HCT116 (cell line): Measurements from ENCODE around the gene VPS9D1. TPM values are rescaled to one million over a fixed set of nuclear protein-coding genes. Genes with fewer than 3 reads are reported as not detected.

Experiments
- ATAC-seq: fragments of 200-7000 bp; cut with Tn5 transposase; 2 replicates; pipeline ENCODE4 v1.9.1; 2020; ENCODE audit warnings: mild to moderate bottlenecking, moderate library complexity
- BruUV-seq: library from RNA; stranded (reverse); fragments of 400-500 nt; replicated peaks from 2 replicates; lab custom pipeline; 2021; lab: Mats Ljungman, UMichigan
- CTCF ChIA-PET: fragments of 300-600 bp; sonication (Branson Sonifier 250); formaldehyde crosslinking; loops from one replicate; lab custom pipeline; 2021; ENCODE audit warnings: antibody characterized with exemption; lab: Charles Lee
- POLR2A ChIA-PET: fragments of 300-600, 350-600 bp; sonication (Branson Sonifier 250); formaldehyde crosslinking; loops from one replicate; lab custom pipeline; 2021; ENCODE audit warnings: antibody characterized with exemption; lab: Charles Lee
- RAD21 ChIA-PET, 2 experiments: fragments of 300-600 bp; sonication (Branson Sonifier 250); formaldehyde crosslinking; loops; one replicate each; lab custom pipeline; 2023; ENCODE audit warnings: low total read pairs in 2 of 2; ENCODE audit not compliant: uncharacterized antibody in 2 of 2, unreplicated experiment in 2 of 2, low non-redundant PET in 1 of 2; lab: Charles Lee
- DNase-seq: peaks from one replicate; pipeline ENCODE4 v3.0.0-alpha.2; 2010; ENCODE audit warnings: low read depth, low spot score
- H2AFZ ChIP-seq: fragments of 200-600 bp; shearing (Covaris generic), sonication (generic); 2 replicates; pipeline ENCODE4 v1.6.1; 2017; ENCODE audit warnings: low read depth, mixed run types, mixed read lengths, antibody characterized with exemption, low read length; ENCODE audit not compliant: poor library complexity, severe bottlenecking
- H3K27ac ChIP-seq: 2 replicates; pipeline ENCODE4 v1.5.1; 2012; ENCODE audit warnings: low read depth, low read length
- H3K27me3 ChIP-seq: fragments of 200-600 bp; sonication (generic); 2 replicates; pipeline ENCODE4 v1.6.1; 2016; ENCODE audit warnings: mixed run types, low read length, mixed read lengths; ENCODE audit not compliant: insufficient read depth
- H3K36me3 ChIP-seq, 2 experiments: fragments of 200-500 bp in 1 of 2; fragments of 200-600 bp in 1 of 2; sonication (Bioruptor generic) in 1 of 2; sonication (generic) in 1 of 2; 2 replicates each; pipeline versions ENCODE4 v1.5.1 to v1.6.1; 2014 to 2016; ENCODE audit warnings: low read length in 2 of 2, inconsistent platforms in 1 of 2, mixed read lengths in 1 of 2, mixed run types in 1 of 2; ENCODE audit not compliant: insufficient read depth in 2 of 2, control insufficient read depth in 1 of 2
- H3K4me1 ChIP-seq, 2 experiments: fragments of 200-600 bp in 1 of 2; sonication (generic) in 1 of 2; 2 replicates each; pipeline versions ENCODE4 v1.5.1 to v1.6.1; 2012 to 2017; ENCODE audit warnings: low read length in 2 of 2, inconsistent platforms in 1 of 2, mild to moderate bottlenecking in 1 of 2, mixed read lengths in 1 of 2, mixed run types in 1 of 2, moderate library complexity in 1 of 2; ENCODE audit not compliant: insufficient read depth in 2 of 2, control insufficient read depth in 1 of 2
- H3K4me2 ChIP-seq: fragments of 200-600 bp; sonication (generic); 2 replicates; pipeline ENCODE4 v1.6.1; 2017; ENCODE audit warnings: mixed run types, low read length, mixed read lengths
- H3K4me3 ChIP-seq, 2 experiments: fragments of 200-600 bp in 1 of 2; sonication (generic) in 1 of 2; replicated peaks in 1 of 2; 2 replicates each; pipeline ENCODE4 v1.5.1; 2011 to 2016; ENCODE audit warnings: low read length in 2 of 2, control low read depth in 1 of 2, low read depth in 1 of 2, mild to moderate bottlenecking in 1 of 2, mixed read lengths in 1 of 2, mixed run types in 1 of 2
- H3K79me2 ChIP-seq: fragments of 200-600 bp; sonication (generic); 2 replicates; pipeline ENCODE4 v1.6.1; 2017; ENCODE audit warnings: mild to moderate bottlenecking, mixed run types, low read length, moderate library complexity, mixed read lengths; ENCODE audit not compliant: insufficient read depth
- H3K9ac ChIP-seq: fragments of 200-600 bp; sonication (generic); 2 replicates; pipeline ENCODE4 v1.6.1; 2016; ENCODE audit warnings: low read length, mixed read lengths
- H3K9me2 ChIP-seq: fragments of 200-600 bp; sonication (generic), shearing (Covaris generic); 2 replicates; pipeline ENCODE4 v1.6.1; 2017; ENCODE audit warnings: mixed run types, mild to moderate bottlenecking, moderate library complexity; ENCODE audit not compliant: insufficient read depth
- H3K9me3 ChIP-seq, 2 experiments: fragments of 200-500 bp in 1 of 2; fragments of 200-600 bp in 1 of 2; sonication (Bioruptor generic) in 1 of 2; sonication (generic) in 1 of 2; 2 replicates each; pipeline ENCODE4 v1.6.1; 2014 to 2017; ENCODE audit warnings: low read length in 2 of 2, mixed read lengths in 2 of 2, inconsistent platforms in 1 of 2, low read depth in 1 of 2, mild to moderate bottlenecking in 1 of 2, mixed run types in 1 of 2, moderate library complexity in 1 of 2; ENCODE audit not compliant: control insufficient read depth in 1 of 2, insufficient read depth in 1 of 2
- H4K20me1 ChIP-seq: fragments of 200-600 bp; sonication (generic), shearing (Covaris generic); 2 replicates; pipeline ENCODE4 v1.6.1; 2017; ENCODE audit warnings: mixed run types, mild to moderate bottlenecking, moderate library complexity; ENCODE audit not compliant: insufficient read depth
- TCF7L2 ChIP-seq: IDR thresholded peaks from 2 replicates; pipeline ENCODE4 v1.7.0; 2011; ENCODE audit warnings: borderline replicate concordance, inconsistent platforms; ENCODE audit not compliant: insufficient read depth, insufficient read length; ENCODE audit errors: extremely low read depth
- YY1 ChIP-seq: IDR thresholded peaks from 2 replicates; pipeline ENCODE4 v1.6.1; 2011; ENCODE audit warnings: low read length, low read depth, moderate library complexity, mild to moderate bottlenecking; ENCODE audit not compliant: insufficient replicate concordance; ENCODE audit errors: extremely low read depth
- intact Hi-C: fragments of 100-400 bp; cut with micrococcal nuclease; formaldehyde crosslinking; loops from 2 replicates; pipeline ENCODE4 v1.10.0; 2022
- total RNA-seq: library from RNA; stranded (reverse); gene quantifications from one replicate; pipeline ENCODE4 v1.2.1, GENCODE V29; 2021; ENCODE audit not compliant: unreplicated experiment
- TF ChIP-seq, protein P1 (sequence below), 3 experiments: fragments of 200-600 bp in 1 of 3; sonication (generic) in 1 of 3; IDR thresholded peaks in 2 of 3; conservative IDR thresholded peaks in 1 of 3; 2 replicates each; pipeline ENCODE4 v1.5.1; 2012 to 2017; ENCODE audit warnings: low read depth in 2 of 3, low read length in 2 of 3, antibody characterized with exemption in 1 of 3, borderline replicate concordance in 1 of 3, control low read depth in 1 of 3, mild to moderate bottlenecking in 1 of 3, mixed read lengths in 1 of 3, mixed run types in 1 of 3, moderate library complexity in 1 of 3; ENCODE audit not compliant: insufficient read depth in 1 of 3
- TF ChIP-seq, protein P2 (sequence below): IDR thresholded peaks from 2 replicates; pipeline ENCODE4 v1.6.1; 2012; ENCODE audit warnings: low read depth

Gene VPS9D1
- total RNA-seq, 1 experiment from 2014 or later = 4.2 TPM

GRCh38 chr16:89729293-89729692 lies 8.6 kb upstream of the VPS9D1 start:
- no peaks in the 10 kb centered on the region for H3K9me3 ChIP-seq
- RAD21 ChIA-PET = no interaction called here
- CTCF ChIA-PET = no interaction called here
- intact Hi-C loops = no loop called here
- POLR2A ChIA-PET = no interaction called here
- BruUV-seq = no TSS peak
- TF ChIP-seq TCF7L2 (no peak), YY1 (no peak)
- TF ChIP-seq, protein P1, sequence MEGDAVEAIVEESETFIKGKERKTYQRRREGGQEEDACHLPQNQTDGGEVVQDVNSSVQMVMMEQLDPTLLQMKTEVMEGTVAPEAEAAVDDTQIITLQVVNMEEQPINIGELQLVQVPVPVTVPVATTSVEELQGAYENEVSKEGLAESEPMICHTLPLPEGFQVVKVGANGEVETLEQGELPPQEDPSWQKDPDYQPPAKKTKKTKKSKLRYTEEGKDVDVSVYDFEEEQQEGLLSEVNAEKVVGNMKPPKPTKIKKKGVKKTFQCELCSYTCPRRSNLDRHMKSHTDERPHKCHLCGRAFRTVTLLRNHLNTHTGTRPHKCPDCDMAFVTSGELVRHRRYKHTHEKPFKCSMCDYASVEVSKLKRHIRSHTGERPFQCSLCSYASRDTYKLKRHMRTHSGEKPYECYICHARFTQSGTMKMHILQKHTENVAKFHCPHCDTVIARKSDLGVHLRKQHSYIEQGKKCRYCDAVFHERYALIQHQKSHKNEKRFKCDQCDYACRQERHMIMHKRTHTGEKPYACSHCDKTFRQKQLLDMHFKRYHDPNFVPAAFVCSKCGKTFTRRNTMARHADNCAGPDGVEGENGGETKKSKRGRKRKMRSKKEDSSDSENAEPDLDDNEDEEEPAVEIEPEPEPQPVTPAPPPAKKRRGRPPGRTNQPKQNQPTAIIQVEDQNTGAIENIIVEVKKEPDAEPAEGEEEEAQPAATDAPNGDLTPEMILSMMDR (IDR thresholded peaks at IDR 0.05 in 2 of 3, conservative IDR thresholded peaks at IDR 0.05 in 1 of 3; ENCODE audit: borderline replicate concordance in 1 of 3, insufficient read depth in 1 of 3, low read depth in 2 of 3, low read length in 2 of 3) = no peak
- TF ChIP-seq, protein P2, sequence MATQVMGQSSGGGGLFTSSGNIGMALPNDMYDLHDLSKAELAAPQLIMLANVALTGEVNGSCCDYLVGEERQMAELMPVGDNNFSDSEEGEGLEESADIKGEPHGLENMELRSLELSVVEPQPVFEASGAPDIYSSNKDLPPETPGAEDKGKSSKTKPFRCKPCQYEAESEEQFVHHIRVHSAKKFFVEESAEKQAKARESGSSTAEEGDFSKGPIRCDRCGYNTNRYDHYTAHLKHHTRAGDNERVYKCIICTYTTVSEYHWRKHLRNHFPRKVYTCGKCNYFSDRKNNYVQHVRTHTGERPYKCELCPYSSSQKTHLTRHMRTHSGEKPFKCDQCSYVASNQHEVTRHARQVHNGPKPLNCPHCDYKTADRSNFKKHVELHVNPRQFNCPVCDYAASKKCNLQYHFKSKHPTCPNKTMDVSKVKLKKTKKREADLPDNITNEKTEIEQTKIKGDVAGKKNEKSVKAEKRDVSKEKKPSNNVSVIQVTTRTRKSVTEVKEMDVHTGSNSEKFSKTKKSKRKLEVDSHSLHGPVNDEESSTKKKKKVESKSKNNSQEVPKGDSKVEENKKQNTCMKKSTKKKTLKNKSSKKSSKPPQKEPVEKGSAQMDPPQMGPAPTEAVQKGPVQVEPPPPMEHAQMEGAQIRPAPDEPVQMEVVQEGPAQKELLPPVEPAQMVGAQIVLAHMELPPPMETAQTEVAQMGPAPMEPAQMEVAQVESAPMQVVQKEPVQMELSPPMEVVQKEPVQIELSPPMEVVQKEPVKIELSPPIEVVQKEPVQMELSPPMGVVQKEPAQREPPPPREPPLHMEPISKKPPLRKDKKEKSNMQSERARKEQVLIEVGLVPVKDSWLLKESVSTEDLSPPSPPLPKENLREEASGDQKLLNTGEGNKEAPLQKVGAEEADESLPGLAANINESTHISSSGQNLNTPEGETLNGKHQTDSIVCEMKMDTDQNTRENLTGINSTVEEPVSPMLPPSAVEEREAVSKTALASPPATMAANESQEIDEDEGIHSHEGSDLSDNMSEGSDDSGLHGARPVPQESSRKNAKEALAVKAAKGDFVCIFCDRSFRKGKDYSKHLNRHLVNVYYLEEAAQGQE = no peak
- peaks cover 11% of the 10 kb centered on the region; the same call in 1 of the 2 replicates for H3K79me2 ChIP-seq
- H3K4me1 ChIP-seq = no peaks in the 10 kb centered on the region
- H3K27ac ChIP-seq = no peak overlapping the region
- H3K36me3 ChIP-seq = peaks cover 35 to 47% of the 10 kb centered on the region in 2 experiments
- no peak overlapping the region for H3K4me3 ChIP-seq
- H3K27me3 ChIP-seq = no peaks in the 10 kb centered on the region
- H4K20me1 ChIP-seq = no peaks in the 10 kb centered on the region; the same call in 1 of the 2 replicates
- no peak for ATAC-seq
- DNase-seq = no peak
- no peaks in the 10 kb centered on the region for H3K9me2 ChIP-seq
- H2AFZ ChIP-seq = no peak overlapping the region
- no peak overlapping the region for H3K9ac ChIP-seq
- H3K4me2 ChIP-seq = no peak overlapping the region
